Muscle layer of duodenum (tissue), 2 donors: Measurements from ENCODE around the gene CCDC187.
"Not testable (repeated sequence)": the region's sequence is repeated elsewhere in the genome, so short reads cannot be mapped to it uniquely, and the experiment has no call there.

Experiments used
- H3K27ac ChIP-seq: one replicate; pipeline ENCODE4 v1.7.0; 2013; ENCODE audit warnings: mild to moderate bottlenecking, low read length
- H3K27me3 ChIP-seq: one replicate; pipeline ENCODE4 v1.7.0; 2013; ENCODE audit warnings: low read depth, mild to moderate bottlenecking, control low read depth, low read length
- H3K36me3 ChIP-seq, 2 donors: one replicate each; pipeline ENCODE4 v1.7.0; 2013; ENCODE audit warnings: low read length in 2 of 2, control low read depth in 1 of 2, mild to moderate bottlenecking in 1 of 2; ENCODE audit not compliant: insufficient read depth in 2 of 2, control insufficient read depth in 1 of 2
- H3K4me1 ChIP-seq, 2 donors: one replicate each; pipeline ENCODE4 v1.7.0; 2013; ENCODE audit warnings: low read length in 2 of 2, mild to moderate bottlenecking in 2 of 2, control low read depth in 1 of 2, moderate library complexity in 1 of 2; ENCODE audit not compliant: insufficient read depth in 2 of 2, control insufficient read depth in 1 of 2
- H3K4me3 ChIP-seq, 2 donors: one replicate each; pipeline ENCODE4 v1.7.0; 2013; ENCODE audit warnings: low read length in 2 of 2, low read depth in 1 of 2, mild to moderate bottlenecking in 1 of 2
- H3K9me3 ChIP-seq, 2 donors: one replicate each; pipeline ENCODE4 v1.7.0; 2013; ENCODE audit warnings: low read length in 2 of 2, control low read depth in 1 of 2, mild to moderate bottlenecking in 1 of 2; ENCODE audit not compliant: control insufficient read depth in 1 of 2
- donor health status: healthy.

Gene CCDC187

DNA sequence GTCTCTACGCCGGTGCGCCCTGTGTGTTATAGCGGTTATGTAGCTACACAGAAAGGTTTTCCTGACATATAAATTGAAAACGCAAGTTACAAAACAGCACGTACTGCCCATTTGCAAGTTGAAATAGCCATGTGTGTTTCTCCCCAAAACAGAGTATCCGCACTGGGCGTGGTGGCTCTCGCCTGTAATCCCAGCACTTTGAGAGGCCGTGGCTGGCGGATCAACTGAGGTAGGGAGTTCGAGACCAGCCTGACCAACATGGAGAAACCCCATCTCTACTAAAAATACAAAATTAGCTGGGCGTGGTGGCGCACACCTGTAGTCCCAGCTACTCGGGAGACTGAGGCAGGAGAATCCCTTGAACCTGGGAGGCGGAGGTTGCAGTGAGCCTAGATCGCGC is 37.3 kb downstream of the CCDC187 start:
- not testable (repeated sequence) for H3K27ac ChIP-seq, H3K9me3 ChIP-seq, H3K27me3 ChIP-seq, H3K36me3 ChIP-seq
- H3K4me3 ChIP-seq: peak overlapping the region in 1 of 2 donors; percentile 58
- H3K4me1 ChIP-seq: peaks cover 0 to 14% of the 10 kb centered on the region in 2 donors

DNA sequence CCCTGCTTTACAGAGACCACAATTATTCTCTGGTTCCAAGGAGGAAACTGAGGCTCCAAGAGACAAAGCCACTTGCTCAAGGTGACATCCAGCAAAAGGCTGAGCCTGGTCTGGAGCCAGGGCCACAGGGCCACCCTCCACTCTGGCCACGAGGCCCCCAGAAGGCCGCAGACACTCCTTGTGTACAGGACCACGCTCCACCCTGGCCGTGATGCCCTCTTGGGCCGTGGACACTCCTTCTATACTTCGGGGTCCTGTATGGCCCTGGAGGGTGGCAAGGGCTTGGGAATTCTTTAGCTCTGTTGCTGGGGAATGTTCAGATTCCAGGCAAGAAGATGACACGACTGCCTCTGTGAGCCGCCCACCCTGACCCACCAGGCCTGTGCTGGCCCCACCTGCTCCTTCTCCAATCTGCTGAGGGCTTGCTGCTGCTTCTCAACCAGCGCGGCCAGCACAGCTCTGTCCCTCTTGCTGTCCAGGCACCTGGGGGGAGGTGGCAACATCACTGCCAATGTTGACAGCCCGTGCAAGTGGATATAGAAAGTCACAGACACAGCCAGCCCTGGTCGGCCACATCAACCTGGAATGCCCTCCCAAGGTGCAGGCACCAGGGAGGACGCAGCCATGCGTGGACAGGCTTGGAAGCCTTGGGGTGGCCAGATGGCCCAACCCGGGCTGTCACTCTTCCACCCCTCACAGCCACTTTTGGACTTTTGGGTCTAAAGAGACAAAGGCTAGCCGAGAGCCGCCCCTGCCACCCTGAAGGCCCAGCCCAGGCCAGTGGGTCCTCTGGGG is 38.1 kb downstream of the CCDC187 start:
- H3K27ac ChIP-seq: no peak overlapping the region
- no peaks in the 10 kb centered on the region for H3K27me3 ChIP-seq
- peaks cover 0 to 14% of the 10 kb centered on the region in 2 donors for H3K4me1 ChIP-seq
- no peak overlapping the region for H3K4me3 ChIP-seq
- no peaks in the 10 kb centered on the region for H3K9me3 ChIP-seq
- H3K36me3 ChIP-seq: no peaks in the 10 kb centered on the region

DNA sequence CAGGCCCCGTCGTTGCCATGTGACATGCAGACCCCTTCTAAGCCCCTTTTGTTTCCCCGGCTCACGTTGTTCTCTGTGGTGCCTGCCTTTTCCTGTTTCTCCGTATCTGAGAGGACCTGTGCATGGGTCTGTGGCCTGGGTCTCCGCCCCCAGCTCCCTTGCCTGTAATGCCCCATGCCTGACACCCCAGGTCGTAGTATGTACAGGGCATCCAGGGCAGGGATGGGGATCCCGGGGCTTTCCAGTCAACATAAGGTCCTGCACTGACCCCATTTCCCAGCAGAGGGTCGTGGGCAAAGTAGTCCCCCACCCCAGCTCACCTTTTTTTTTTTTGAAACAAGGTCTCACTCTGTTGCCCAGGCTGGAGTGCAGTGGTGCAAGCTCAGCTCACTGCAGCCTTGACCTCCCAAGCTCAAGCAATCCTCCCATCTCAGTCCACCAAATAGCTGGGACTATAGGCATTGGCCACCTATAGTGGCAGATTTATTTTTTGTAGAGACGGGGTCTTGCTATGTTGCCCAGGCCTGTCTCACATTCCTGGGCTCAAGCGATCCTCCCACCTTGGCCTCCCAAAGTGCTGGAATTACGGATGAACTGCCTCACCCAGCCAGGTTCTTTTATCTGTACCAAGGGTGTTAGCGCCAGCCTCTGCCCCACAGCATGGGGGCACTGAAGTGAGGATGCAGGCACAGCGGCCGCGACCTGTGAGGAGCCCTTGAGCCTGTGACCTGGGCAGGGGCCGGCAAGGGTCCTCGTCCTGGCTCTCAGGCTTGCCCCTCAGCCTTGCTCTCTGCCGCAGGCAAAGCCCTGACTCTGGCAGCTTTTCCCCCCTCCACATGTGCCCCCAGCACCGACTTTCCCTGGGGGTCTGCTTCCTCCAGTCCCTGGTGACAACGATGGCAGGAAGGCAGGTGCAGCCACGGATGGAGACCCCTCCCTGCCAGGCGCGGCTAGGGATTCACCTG is 39.2 kb downstream of the CCDC187 start:
- no peaks in the 10 kb centered on the region for H3K9me3 ChIP-seq
- no peak overlapping the region for H3K4me3 ChIP-seq
- H3K4me1 ChIP-seq: peaks cover 0 to 14% of the 10 kb centered on the region in 2 donors
- H3K27me3 ChIP-seq: no peaks in the 10 kb centered on the region
- no peak overlapping the region for H3K27ac ChIP-seq
- H3K36me3 ChIP-seq: no peaks in the 10 kb centered on the region

DNA sequence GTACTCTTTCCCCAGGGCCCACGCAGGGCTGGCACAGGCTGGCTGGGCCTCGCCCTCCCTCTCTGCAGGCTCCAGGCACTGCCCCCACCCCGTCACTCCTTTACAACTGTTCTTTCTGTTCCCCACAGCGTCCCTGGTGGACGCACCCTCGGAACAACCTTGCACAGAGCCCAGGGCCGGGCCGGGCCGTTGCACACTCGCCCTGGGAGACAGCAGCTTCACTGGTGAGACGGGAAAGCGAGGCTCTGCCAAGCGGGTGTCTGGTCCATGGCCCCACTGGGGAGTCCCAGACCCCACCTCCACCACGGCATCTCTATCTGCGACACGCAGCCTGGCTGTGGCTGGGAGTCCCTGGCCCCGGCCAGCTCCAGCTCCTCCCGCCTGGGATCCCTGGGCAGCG is 39.9 kb downstream of the CCDC187 start:
- H3K36me3 ChIP-seq: no peaks in the 10 kb centered on the region
- no peak overlapping the region for H3K4me3 ChIP-seq
- H3K27ac ChIP-seq: no peak overlapping the region
- H3K4me1 ChIP-seq: peaks cover 0 to 14% of the 10 kb centered on the region in 2 donors
- H3K27me3 ChIP-seq: no peaks in the 10 kb centered on the region
- H3K9me3 ChIP-seq: no peaks in the 10 kb centered on the region

DNA sequence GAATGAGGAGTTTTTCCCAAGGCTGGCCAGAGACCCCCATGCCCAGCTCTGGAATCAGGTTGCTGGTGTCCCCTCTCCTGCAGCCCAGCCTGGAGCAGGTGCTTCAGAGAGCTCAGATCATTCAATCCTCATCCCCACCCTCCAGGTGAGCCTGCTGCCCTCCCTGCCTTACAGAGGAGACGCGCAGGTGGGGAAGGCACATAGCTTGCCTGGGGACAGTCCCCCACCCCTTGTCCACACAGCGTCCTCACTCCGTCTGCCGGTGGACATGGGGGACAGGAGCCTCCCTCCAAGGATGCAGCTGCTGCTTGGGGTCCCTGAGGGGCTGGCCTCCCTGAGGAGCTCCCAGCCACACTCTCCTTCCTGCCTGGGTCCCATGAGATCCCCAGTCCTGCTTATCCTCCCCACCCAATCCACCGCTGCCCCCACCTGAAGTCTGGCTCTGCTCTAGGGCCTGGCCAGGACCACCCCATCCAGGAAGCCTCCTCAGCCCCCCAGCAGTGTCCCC is 41.2 kb downstream of the CCDC187 start:
- Histone ChIP-seq H3K4me3 (no peak overlapping the region), H3K9me3 (no peaks in the 10 kb centered on the region), H3K27ac (no peak overlapping the region), H3K27me3 (no peaks in the 10 kb centered on the region), H3K36me3 (no peaks in the 10 kb centered on the region), H3K4me1 (peaks cover 0 to 4% of the 10 kb centered on the region in 2 donors)

DNA sequence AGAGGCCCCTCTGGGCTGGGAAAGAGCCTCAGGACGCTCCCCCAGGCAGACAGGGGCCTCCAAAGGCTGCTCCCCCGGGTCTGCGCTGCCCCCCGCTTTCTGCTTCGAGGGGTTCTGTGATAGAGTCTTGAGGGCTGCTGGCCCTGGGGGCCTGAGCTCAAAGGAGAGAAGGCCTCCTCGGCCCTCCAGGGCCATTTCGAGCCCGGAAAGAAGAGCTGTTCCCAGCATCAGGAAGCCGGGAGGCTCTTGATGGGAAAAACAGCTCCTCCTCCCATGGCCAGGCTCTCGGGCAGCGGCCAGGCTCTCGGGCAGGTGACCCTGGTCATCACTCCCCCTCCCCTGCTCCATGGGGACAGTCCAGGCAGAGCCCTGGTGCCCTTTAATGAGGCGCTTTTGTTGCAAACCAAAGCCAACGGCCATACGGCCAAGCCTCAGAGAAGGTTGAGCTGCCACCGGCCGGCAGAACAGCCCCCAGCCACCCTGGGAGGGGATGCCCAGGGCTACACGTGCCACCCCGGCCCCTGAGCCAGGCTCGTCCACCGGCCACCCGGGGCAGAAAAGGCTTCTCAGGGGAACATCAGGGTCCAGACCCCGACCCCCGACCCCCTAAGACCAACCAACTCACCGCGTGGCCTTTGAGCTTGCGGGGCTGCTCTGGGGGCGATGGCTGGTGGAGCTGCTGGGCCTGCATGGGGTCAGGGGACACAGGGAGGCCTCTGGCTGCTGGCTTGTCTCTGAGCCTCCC is 42.0 kb downstream of the CCDC187 start:
- Histone ChIP-seq H3K36me3 (no peaks in the 10 kb centered on the region), H3K27me3 (no peaks in the 10 kb centered on the region), H3K4me3 (no peak overlapping the region), H3K4me1 (no peaks in the 10 kb centered on the region), H3K27ac (no peak overlapping the region), H3K9me3 (no peaks in the 10 kb centered on the region)

DNA sequence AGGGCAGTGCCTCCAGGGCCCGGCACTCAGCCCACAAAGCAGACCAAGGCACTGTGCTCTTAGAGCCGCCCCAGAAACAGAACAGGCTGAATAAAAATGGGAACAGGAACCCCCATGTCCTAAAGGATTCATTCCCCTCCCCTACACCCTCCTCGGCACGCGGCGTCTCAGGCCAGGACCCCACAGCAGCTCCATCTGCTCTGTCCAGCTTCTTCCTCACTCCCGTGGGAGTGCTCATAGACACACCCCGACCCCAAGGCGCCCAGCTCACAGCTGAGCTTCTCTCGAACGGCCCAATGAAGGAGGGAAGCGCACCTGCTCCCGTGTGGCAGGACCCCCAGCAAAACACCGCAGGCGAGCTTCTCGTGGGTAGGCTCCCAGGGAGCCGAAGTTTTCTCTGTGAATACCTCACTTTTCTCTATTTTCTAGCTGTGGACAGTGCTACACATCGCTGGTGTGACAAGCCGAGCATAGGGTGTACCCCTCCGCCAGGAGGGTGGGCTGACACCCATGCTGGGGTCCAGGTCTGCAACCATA is 42.9 kb downstream of the CCDC187 start:
- H3K4me3 ChIP-seq: no peak overlapping the region
- no peaks in the 10 kb centered on the region for H3K4me1 ChIP-seq
- H3K36me3 ChIP-seq: no peaks in the 10 kb centered on the region
- no peak overlapping the region for H3K27ac ChIP-seq
- no peaks in the 10 kb centered on the region for H3K27me3 ChIP-seq
- no peaks in the 10 kb centered on the region for H3K9me3 ChIP-seq

DNA sequence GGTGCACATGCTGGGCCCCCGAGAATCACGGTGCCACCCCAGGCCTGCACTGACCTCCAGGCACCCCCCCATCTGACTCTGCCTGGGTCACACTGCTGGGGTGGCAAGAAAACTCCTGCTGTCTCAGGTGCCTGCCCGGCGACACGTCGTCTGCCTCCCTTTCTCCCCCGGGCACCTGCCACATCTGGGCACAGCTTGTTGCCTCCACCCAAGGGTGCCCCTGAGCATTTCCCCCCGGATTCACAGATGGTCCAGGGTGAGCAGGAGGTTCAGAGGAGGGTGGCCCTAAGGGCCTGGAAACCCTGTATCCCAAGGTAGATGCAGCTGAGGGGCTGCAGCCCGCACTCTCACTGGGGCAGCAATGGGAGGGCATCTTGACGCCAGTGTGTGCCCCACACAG is 43.4 kb downstream of the CCDC187 start:
- no peaks in the 10 kb centered on the region for H3K4me1 ChIP-seq
- no peak overlapping the region for H3K4me3 ChIP-seq
- H3K27me3 ChIP-seq: no peaks in the 10 kb centered on the region
- H3K36me3 ChIP-seq: no peaks in the 10 kb centered on the region
- no peak overlapping the region for H3K27ac ChIP-seq
- no peaks in the 10 kb centered on the region for H3K9me3 ChIP-seq

DNA sequence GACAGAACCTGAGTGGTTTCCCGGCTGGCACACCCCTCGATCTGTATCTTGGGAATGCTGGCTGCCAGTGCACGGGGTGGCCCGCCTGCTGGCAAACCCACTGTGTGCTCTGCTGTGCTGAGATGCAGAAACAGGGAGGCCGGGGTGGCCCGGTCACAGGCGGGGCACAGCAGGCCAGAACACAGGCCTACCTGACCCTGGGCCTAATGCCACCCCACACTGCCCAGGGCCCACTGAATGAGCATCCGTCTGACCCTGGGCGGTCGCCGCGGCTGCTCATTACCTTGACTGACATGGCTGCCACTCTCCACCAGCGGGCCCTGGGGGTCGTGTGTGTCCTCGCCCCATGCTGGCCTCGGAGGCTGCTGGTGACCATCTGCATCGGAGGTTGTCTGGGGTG is 44.1 kb downstream of the CCDC187 start:
- Histone ChIP-seq H3K27me3 (no peaks in the 10 kb centered on the region), H3K9me3 (no peaks in the 10 kb centered on the region), H3K27ac (no peak overlapping the region)

DNA sequence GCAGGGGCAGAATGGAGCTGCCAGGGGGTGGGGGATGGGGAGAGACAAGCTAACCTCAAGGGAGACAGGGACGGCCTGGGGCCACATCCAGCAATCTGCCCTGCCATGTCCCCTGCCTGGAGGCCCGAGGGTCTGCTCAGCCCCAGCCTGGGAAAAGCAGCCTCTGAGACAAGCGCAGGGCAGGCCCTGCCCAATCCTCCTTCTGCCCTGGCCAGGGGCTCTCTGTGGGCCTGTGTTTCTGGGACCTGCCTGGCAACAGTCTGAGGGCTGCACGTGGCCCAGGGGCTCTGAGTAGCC is 44.4 kb downstream of the CCDC187 start:
- Histone ChIP-seq H3K4me1 (no peaks in the 10 kb centered on the region), H3K36me3 (no peaks in the 10 kb centered on the region), H3K27me3 (no peaks in the 10 kb centered on the region), H3K27ac (no peak overlapping the region), H3K4me3 (no peak overlapping the region), H3K9me3 (no peaks in the 10 kb centered on the region)

More for the DNA sequence above, 44.1 kb downstream of the CCDC187 start:
- no peaks in the 10 kb centered on the region for H3K36me3 ChIP-seq
- H3K4me1 ChIP-seq: no peaks in the 10 kb centered on the region
- no peak overlapping the region for H3K4me3 ChIP-seq
